ENCODE measurements around the gene ZDHHC19.
"Not testable (repeated sequence)": the region's sequence is repeated elsewhere in the genome, so short reads cannot be mapped to it uniquely, and the experiment has no call there.

The ZDHHC19 gene

GRCh38 chr3:196198771-196199753 lies 12.1 kb downstream of the ZDHHC19 start:
- DNase-seq, result no peak

- DNase-seq, result no peak
Observed at GRCh38 chr3:196198081-196198675, 13.0 kb downstream of the ZDHHC19 start.

DNA sequence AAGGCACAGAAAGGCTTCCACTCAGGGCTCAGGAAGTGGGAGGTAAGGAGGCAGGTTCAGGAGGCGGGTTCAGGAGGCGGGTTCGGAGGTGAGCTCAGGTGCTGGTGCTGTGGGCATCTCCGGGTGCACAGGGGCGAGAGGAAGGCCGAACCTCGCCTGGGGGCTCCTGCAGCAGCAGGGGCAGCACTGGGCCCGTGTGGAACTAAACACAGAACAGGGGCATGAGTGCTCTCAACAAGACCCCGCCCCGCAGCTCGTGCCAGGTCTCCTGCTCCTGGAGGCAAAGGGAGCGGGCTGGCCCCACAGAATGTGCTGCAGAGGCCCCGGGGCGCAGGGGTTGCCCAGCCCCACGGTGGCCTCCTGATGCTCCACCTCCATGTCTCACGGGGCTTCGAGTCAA lies 13.7 kb downstream of the ZDHHC19 start:
- DNase-seq, result no peak

DNA sequence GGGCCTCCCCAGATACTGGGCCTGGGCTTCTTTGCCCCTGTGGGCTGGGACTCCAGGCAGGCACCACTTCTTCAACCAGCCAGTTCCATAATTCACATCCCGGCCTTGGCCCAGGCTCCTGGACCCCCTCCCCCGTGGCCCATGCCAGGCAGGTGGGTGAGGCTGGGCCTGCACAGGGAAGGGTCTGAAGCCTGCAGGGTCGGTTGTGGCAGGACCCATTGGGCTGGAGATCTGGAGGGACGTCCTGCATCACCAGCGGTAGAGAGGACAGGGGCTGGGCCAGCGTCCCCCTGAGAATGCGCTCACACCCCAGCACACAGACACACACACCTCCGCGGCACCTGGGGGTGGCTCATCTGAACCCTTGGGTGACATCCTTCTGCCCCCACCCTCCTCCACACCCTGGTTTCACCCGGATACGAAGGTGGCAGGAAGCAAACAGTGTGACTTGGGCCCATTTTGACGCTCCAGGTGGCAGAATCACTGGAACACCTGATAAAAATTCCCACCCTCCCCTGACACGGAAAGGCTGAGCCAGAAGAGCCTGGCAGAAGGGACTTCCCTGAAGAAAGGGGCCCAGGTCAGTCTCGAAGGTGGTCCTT lies 15.4 kb downstream of the ZDHHC19 start:
- DNase-seq, result no peak

GRCh38 chr3:196194542-196194915 lies 16.7 kb downstream of the ZDHHC19 start:
- no peak for DNase-seq

GRCh38 chr3:196193736-196194541 lies 17.3 kb downstream of the ZDHHC19 start:
- DNase-seq, result no peak

DNA sequence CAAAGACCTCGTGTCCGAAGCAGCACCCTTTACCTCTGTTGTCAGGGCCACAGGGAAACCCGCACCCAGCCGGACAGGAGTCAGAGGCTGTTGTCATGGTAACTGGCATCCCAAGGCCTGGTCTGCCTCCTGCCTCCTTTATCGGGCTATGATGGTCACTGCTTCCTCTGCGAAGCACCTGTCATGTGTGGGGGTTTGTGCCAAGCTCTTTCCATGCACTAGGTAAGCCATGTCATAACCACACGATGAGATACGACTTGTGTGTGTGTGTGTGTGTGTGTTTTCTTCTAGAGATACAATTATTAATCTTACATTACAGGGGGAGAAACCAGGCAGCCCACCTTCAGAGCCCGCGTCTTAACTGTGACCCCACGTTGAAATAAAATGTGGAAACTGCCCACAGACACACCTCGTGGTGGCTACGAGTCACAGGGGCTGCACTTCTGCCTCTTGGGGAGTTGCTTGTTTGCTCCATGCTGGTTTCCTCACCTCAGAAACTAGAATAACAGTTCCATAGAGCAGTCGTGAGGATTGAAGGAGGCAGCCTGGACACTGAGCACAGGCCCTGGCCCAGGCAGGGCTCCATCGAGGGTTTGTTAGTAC lies 18.0 kb downstream of the ZDHHC19 start:
- DNase-seq, result no peak

- DNase-seq, result no peak
Observed at GRCh38 chr3:196192524-196193051, 18.6 kb downstream of the ZDHHC19 start.

DNA sequence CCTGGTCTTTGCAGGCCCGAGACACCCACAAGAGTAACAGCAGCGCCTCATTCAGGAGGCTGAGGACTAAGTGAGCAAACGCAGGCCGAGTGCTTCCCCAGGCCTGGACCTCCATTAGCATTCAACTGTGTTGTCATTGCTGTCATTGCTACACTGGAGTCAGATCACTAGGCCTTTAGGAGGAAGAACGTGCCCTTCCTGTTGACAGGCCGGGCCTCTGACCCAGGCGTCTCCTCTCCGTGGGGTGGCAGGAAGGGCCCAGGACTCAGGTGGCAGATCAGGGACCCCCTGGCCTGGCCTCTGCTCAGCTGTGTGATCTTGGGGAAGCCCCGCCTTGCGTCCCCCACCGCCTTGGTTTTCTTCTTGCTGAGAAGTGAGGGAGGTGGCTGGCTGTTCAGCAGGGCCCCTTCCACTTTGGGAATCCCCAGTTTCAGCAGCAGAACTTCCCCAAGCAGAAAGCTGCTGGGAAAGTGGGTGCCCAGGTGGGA lies 19.1 kb downstream of the ZDHHC19 start:
- DNase-seq, result no peak

DNA sequence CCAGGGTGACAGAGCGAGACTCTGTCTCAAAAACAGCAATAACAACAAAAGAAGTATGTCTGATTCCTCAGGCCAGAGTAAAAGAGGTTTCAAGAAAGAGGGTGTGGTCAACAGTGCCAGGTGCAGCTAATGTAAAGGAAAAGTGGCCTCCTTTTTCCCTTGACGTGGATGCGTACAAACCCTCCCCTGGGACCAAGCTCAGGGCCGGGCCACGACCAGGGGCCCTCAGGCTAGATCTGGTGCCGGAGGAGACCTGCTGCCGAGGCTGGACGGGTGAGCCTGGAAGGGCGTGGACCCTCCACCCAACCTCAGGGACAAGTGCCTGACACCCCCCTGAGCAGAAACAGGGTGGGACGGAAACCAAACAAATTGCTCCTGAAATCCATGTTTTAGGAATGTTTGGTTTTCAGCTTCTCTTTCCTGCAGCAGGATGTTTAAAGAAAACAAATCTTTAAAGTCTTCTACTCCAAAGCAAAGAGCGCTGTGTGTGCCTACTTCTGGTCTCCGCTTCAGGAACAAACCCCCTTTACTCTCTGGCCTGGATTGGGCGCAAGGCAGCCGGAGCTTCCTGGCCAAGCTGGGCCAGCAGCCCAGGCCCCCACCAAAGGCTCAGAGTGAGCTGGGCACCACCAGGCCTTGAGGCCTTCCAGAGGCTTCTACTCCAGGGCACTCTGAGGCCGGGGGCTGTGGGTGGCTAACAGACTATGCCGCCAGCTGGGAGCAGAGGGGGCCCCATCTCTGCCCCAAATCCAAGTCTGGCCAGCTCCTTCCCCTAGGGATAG lies 21.4 kb downstream of the ZDHHC19 start:
- no peak for DNase-seq

DNA sequence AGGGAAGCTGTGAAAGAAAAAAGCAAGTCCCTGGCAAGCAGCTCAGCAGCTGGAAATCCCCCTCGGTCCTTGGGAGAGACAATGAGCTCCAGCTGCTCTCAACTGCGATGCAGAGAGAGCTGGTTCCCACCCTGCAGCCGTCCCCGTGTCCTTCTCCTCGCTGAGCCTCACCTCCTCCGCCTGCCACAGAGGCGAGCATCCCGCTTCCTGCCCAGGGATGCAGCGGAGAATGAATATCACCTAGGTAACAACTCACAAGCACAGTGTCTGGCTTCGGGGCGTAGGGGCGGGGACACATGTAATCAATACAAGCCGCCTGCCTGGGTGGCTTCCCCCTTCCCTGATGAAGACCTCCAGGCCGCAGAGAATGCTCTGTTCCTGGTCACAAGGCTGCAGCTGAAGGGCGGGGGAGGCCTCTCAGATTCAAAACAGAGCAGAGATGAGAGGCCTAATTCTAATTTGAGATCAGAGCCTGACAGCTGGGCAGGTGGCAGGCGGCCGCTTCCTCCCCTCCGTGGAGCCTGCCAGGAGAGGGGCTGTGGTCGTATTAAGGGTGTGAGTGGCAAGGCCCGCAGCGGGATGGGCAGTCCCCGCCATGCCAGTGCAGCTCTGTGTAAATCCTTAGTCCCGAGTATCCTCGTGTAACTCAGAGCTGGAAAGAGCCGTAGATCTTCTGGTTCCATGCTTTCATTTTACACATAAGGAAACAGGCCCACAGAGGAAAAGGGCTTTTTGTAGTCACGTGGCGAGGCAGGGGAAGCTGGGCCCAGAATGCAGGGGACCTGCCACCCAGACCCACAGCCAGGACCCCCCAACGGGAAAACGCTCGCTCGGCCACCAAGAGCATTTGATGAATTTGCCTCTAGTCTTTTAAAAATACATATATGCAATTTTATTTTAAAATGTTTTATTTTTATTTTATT lies 24.3 kb downstream of the ZDHHC19 start:
- no peak for DNase-seq

- no peak for DNase-seq
Observed at GRCh38 chr3:196184881-196185280, 26.3 kb downstream of the ZDHHC19 start.

- not testable (repeated sequence) for DNase-seq
Observed at GRCh38 chr3:196184169-196184432, 27.1 kb downstream of the ZDHHC19 start.

DNA sequence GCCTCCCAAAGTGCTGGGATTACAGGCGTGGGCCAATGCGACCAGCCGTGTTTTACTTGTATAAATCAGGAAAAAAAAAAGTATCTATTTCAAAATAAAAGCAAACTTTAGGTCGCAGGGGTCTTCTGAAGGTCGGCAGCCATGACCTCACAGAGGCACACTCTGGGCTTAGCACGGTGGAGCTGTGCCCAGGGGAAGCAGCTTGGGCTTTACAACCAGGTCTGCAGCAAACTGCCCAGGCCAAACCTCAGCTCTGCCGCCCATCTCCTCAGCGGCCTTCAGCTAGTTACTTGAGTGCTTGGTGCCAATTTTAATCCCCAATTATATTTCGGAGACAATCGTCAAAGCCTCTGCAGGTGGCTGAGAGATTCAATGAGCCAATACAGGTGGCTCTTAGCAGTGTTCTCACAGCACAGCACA lies 30.1 kb downstream of the ZDHHC19 start:
- DNase-seq, result no peak

DNA sequence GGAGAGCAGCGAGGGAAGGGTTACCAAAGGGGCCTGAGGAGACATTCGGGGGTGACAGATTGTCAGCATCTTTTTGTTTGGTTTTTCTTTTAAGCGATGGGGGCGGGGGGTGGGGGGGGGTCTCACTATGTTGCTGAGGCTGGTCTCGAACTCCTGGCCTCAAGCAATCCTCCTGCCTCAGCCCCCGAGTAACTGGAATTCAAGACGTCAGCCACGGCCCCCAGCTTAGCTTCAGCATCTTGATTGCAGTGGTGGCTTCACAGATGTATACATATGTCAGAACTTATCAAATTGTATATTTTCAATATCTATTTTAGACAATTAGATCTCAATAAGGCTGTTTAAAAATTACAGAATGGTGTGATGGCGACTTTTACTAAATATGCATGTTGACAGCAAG lies 30.9 kb downstream of the ZDHHC19 start:
- no peak for DNase-seq

- no peak for DNase-seq
Observed at GRCh38 chr3:196179380-196180308, 31.6 kb downstream of the ZDHHC19 start.

DNA sequence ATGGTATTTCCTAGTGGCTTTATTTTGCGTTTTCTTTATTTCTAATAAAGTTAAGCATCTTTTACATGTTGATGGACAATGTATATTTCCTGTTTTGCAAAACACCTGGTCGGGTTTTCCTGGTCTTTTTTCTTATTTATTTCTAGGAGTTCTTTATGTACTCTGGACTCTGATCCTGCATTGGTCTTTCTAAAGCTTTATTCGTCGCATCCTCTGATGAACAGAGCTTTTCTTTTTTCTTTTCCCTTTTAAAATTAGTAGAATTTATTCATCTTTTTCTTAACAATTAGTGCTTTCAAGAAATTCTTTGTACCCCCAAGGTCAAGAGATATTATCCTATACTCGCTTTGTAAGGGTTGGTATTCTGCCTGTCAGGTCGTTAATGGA lies 32.2 kb downstream of the ZDHHC19 start:
- DNase-seq, result no peak

DNA sequence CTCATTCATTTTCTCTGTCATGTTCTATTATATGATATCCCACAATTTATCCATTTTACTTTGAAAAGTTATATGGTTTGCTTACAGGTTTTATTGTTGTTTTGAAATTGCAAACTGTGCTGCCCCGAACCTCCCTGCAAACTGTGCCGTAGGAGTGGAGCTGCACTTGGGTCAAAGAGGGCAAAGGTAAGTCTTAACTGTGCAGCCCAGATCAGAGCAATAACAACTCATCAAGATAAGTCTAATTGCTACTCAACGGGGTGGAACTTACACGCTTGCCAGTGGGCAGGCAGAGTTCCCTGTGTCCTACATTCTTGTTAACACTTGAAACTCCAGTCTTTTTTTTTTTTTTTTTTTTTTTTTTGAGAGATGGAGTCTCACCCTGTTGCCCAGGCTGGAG lies 33.2 kb downstream of the ZDHHC19 start:
- DNase-seq, result no peak

GRCh38 chr3:196177567-196177966 lies 33.6 kb downstream of the ZDHHC19 start:
- no peak for DNase-seq

All from RPMI8226 (cell line).